ENCODE measurements around the gene RUNX3. TPM values are rescaled to one million over a fixed set of nuclear protein-coding genes. Genes with fewer than 3 reads are reported as not detected.
"Not testable (repeated sequence)": the region's sequence is repeated elsewhere in the genome, so short reads cannot be mapped to it uniquely, and the experiment has no call there.

RUNX3 gene
- total RNA-seq = 110 and 112 TPM in 2 replicates

GRCh38 chr1:24930260-24931145 lies at the start of gene RUNX3:
RUNX3 (minus strand) TSS chr1:24930276; CDS start chr1:24929868, 408 bp downstream.
- peaks cover 61% of the 10 kb centered on the region for H3K36me3 Mint-ChIP-seq (ENCODE audit: low read depth)
- peak within 1 kb of the TSS; percentile 92 for H3K27ac Mint-ChIP-seq
- no peaks in the 10 kb centered on the region for H3K27me3 Mint-ChIP-seq
- peak; percentile 97 for DNase-seq
- peak within 1 kb of the TSS; percentile 96 for H3K4me3 Mint-ChIP-seq
- H3K9me3 Mint-ChIP-seq = no peaks in the 10 kb centered on the region
- intact Hi-C loops (cut with micrococcal nuclease) = loop anchor here (1.0 kb wide), 2 partner anchors 25 to 35 kb away; no protein-coding TSS in a partner anchor
- peaks cover 69% of the 10 kb centered on the region for H3K4me1 Mint-ChIP-seq

GRCh38 chr1:24979232-24979631 lies 49.2 kb upstream of the RUNX3 start:
- Mint-ChIP-seq H3K9me3 (peaks cover 28% of the 10 kb centered on the region), H3K4me1 (peaks cover 67% of the 10 kb centered on the region), H3K36me3 (ENCODE audit: low read depth) (peaks cover 25% of the 10 kb centered on the region)
- DNase-seq; intact Hi-C loops (cut with micrococcal nuclease); H3K27ac Mint-ChIP-seq; H3K4me3 Mint-ChIP-seq; H3K27me3 Mint-ChIP-seq: not testable (repeated sequence)

DNA sequence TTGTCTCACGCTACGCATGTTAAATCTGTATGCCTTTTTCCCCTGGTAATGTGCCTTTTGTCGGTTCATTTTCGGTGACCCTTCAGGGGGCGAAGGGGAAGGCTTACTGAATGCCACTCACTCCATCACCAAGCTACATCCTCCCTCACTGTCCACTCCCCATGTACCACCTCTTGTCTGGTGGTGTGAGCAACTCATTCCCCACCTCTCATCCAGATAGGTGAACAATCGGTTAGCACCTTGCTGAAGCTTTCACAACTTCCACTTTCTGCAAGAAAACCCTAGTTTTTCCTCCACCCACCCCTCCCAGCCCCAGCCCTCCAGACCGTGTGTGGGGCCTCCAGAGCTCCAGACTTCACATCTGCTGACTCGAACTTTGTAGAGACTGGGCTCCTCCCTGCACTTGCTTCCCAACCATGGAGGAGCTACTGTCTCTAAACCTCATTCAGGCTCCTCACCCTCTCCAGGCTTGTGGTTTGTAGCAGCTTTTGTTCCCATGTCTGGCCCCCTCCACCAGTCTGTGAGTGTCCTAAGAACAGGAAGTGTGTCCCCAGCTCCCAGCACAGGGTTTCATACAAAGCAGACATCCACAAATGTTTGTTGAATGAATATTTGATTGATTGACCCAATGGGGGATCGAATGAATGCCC lies 48.4 kb upstream of the RUNX3 start:
- Mint-ChIP-seq H3K9me3 (peaks cover 31% of the 10 kb centered on the region), H3K36me3 (ENCODE audit: low read depth) (peaks cover 27% of the 10 kb centered on the region), H3K4me3 (peak overlapping the region; percentile 11), H3K27ac (peak overlapping the region; percentile 14), H3K27me3 (no peaks in the 10 kb centered on the region), H3K4me1 (peaks cover 64% of the 10 kb centered on the region)
- intact Hi-C loops (cut with micrococcal nuclease) = no loop called here
- DNase-seq = no peak

GRCh38 chr1:24975391-24975790 lies 45.3 kb upstream of the RUNX3 start:
- no peak for DNase-seq
- Mint-ChIP-seq H3K27ac (peak overlapping the region; percentile 17), H3K27me3 (no peaks in the 10 kb centered on the region), H3K4me1 (peaks cover 63% of the 10 kb centered on the region), H3K4me3 (no peak overlapping the region), H3K36me3 (ENCODE audit: low read depth) (peaks cover 32% of the 10 kb centered on the region), H3K9me3 (peaks cover 31% of the 10 kb centered on the region)
- intact Hi-C loops (cut with micrococcal nuclease) = no loop called here

GRCh38 chr1:24973315-24973714 lies 43.2 kb upstream of the RUNX3 start:
- Mint-ChIP-seq H3K9me3 (peaks cover 31% of the 10 kb centered on the region), H3K36me3 (ENCODE audit: low read depth) (peaks cover 30% of the 10 kb centered on the region), H3K27me3 (no peaks in the 10 kb centered on the region), H3K27ac (peak overlapping the region; percentile 62), H3K4me1 (peaks cover 59% of the 10 kb centered on the region), H3K4me3 (no peak overlapping the region)
- intact Hi-C loops (cut with micrococcal nuclease) = no loop called here
- no peak for DNase-seq

DNA sequence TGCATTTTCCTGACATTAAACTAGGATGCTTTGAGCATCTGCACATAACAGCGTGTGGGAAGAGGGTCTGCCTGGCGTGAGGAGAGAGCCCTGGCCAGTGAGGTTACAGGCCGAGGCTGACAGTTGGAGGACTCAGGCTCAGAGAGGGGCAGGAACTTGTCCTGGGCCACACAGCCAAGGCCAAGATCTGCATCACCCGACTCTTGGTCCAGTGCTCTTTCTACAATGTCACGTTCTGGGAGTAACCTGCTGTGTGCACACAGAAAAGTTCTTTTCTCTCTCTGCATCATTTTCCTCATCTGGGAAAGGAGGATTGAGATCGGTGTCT lies 42.8 kb upstream of the RUNX3 start:
- peaks cover 27% of the 10 kb centered on the region for H3K36me3 Mint-ChIP-seq (ENCODE audit: low read depth)
- peaks cover 58% of the 10 kb centered on the region for H3K4me1 Mint-ChIP-seq
- H3K9me3 Mint-ChIP-seq = peaks cover 27% of the 10 kb centered on the region
- intact Hi-C loops (cut with micrococcal nuclease) = no loop called here
- peak overlapping the region; percentile 62 for H3K27ac Mint-ChIP-seq
- no peak for DNase-seq
- no peaks in the 10 kb centered on the region for H3K27me3 Mint-ChIP-seq
- no peak overlapping the region for H3K4me3 Mint-ChIP-seq

DNA sequence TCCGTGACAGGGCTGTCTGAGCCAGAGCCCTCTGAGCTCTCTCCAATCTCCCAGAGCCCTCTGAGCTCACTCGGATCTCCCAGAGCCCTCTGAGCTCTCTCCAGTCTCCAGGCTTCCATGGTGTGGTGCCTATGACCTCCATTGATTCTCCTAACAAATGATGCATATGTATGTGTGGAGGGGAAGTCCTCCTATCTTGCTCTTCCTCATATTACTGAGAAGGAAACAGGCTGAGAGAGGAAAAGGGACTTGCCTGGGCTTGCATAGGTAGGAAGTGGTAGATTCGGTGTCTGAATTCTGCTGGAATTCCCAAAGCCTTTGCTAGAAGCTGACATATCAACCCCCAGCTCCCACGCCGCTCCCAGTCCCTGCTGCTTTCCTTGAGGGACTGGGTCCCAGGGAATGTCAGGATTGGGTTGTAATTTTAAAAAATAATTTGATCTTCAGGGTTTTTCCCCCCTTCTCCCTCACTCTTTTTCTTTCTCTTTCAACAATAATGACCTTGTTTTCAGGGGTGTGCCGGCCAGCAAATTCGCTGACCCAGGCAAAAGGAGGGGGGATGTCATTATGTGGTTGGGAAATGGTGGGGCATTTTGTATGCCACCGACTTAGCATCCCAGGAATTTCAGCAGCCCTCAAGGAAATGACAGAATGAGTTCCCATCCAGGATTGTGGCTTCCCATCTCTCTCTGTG lies 42.3 kb upstream of the RUNX3 start:
- no peak overlapping the region for H3K4me3 Mint-ChIP-seq
- peaks cover 27% of the 10 kb centered on the region for H3K9me3 Mint-ChIP-seq
- H3K4me1 Mint-ChIP-seq = peaks cover 57% of the 10 kb centered on the region
- H3K27ac Mint-ChIP-seq = peak overlapping the region; percentile 62
- intact Hi-C loops (cut with micrococcal nuclease) = no loop called here
- H3K27me3 Mint-ChIP-seq = no peaks in the 10 kb centered on the region
- H3K36me3 Mint-ChIP-seq (ENCODE audit: low read depth) = peaks cover 26% of the 10 kb centered on the region
- no peak for DNase-seq

DNA sequence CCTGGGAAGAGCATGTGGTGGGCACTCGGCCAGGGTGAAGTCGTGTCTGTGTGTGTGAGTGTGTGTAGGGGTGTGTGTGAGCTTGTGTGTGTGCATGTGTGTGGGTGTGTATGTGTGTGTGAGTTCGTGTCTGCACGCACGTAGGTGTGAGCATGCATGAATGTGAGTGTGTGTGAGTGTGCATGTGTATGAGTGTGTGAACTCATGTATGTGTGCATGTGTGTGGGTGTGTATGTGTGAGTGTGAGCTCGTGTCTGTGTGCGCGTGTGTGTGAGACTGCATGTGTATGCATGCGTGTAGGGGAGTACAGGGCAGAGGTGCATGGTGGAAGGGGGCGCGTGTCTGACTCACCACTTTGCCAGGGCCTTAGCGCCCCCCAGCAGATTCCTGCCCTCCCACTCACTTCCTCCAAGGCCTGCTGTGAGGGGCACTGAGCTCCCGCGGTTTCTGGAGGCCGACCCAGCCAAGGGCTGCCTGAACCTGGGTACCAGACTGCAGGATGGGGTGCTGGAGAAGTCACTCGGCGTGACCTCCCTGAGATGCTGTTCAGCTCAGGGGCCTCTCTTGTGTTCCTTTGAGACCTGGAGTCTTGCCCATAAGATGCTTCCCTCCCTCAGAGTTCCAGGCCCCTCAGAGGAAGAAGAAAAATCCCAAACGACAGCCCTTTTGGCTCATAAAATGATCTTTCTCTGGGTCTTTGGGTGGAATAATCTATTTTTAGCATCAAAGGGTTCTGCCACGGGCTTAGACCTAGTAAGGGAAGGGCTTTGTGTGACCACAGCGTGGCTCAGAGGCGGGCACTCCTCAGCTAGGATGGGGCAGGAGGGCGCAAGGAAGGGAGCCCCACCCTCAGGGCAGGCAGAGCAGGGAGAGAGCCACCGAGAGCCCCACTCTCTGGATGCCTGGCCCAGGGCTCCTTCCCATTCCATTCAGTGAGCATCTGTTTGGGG lies 41.1 kb upstream of the RUNX3 start:
- H3K27me3 Mint-ChIP-seq = no peaks in the 10 kb centered on the region
- intact Hi-C loops (cut with micrococcal nuclease) = loop anchor here (2.0 kb wide), 1 partner anchor 22 kb away; no protein-coding TSS in a partner anchor
- H3K36me3 Mint-ChIP-seq (ENCODE audit: low read depth) = peaks cover 21% of the 10 kb centered on the region
- peak overlapping the region; percentile 50 for H3K4me3 Mint-ChIP-seq
- peaks cover 21% of the 10 kb centered on the region for H3K9me3 Mint-ChIP-seq
- H3K4me1 Mint-ChIP-seq = peaks cover 66% of the 10 kb centered on the region
- DNase-seq = no peak
- H3K27ac Mint-ChIP-seq = peak overlapping the region; percentile 87

- Mint-ChIP-seq H3K4me1 (peaks cover 74% of the 10 kb centered on the region), H3K36me3 (ENCODE audit: low read depth) (peaks cover 15% of the 10 kb centered on the region), H3K4me3 (peak overlapping the region; percentile 30), H3K27me3 (no peaks in the 10 kb centered on the region), H3K27ac (peak overlapping the region; percentile 68), H3K9me3 (peaks cover 14% of the 10 kb centered on the region)
- intact Hi-C loops (cut with micrococcal nuclease) = loop anchor here (2.0 kb wide), 1 partner anchor 22 kb away; no protein-coding TSS in a partner anchor
- no peak for DNase-seq
These were observed 40.3 kb upstream of the RUNX3 start for GRCh38 chr1:24970399-24970753.

GRCh38 chr1:24969596-24970398 lies 39.7 kb upstream of the RUNX3 start:
- peaks cover 78% of the 10 kb centered on the region for H3K4me1 Mint-ChIP-seq
- intact Hi-C loops (cut with micrococcal nuclease) = loop anchor here (2.0 kb wide), 1 partner anchor 23 kb away; no protein-coding TSS in a partner anchor
- no peaks in the 10 kb centered on the region for H3K27me3 Mint-ChIP-seq
- H3K36me3 Mint-ChIP-seq (ENCODE audit: low read depth) = peaks cover 11% of the 10 kb centered on the region
- H3K4me3 Mint-ChIP-seq = peak overlapping the region; percentile 30
- peaks cover 9% of the 10 kb centered on the region for H3K9me3 Mint-ChIP-seq
- peak overlapping the region; percentile 68 for H3K27ac Mint-ChIP-seq
- no peak for DNase-seq

DNA sequence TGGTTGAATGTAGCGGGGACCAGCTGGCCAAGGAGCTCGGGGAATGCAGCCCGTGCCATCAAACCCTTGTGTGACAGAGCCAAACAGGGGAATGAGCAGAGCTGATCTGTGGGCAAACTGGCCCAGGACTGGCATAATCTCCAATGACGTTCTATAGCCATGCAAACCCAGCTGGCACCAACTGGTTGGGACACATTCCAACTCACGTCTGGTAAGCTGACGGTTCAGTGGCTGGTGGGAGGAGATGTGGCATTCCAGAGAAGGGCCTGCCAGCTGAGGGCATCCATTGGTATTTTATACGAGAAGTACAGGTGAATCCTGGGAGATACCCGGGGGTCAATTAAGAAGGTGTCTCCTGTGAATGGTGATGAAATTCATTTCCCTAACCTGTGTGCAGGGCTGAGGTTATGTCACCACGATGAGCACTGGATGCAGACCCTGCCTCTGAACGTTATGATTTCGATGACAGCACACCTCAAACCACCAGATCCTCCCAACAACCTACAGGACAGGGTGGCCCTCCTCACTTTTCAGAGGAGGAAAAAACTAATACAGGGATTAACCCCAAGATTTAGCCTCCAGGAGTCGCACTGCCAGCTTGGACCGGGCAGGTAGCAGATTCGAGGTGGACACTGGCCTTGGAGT lies 39.0 kb upstream of the RUNX3 start:
- Mint-ChIP-seq H3K27ac (peak overlapping the region; percentile 68), H3K36me3 (ENCODE audit: low read depth) (peaks cover 13% of the 10 kb centered on the region), H3K4me3 (no peak overlapping the region), H3K27me3 (no peaks in the 10 kb centered on the region), H3K9me3 (peaks cover 2% of the 10 kb centered on the region), H3K4me1 (peaks cover 74% of the 10 kb centered on the region)
- intact Hi-C loops (cut with micrococcal nuclease) = no loop called here
- DNase-seq = no peak

- Mint-ChIP-seq H3K27me3 (no peaks in the 10 kb centered on the region), H3K4me1 (peaks cover 71% of the 10 kb centered on the region), H3K9me3 (no peaks in the 10 kb centered on the region), H3K27ac (peak overlapping the region; percentile 71), H3K4me3 (no peak overlapping the region), H3K36me3 (ENCODE audit: low read depth) (peaks cover 17% of the 10 kb centered on the region)
- intact Hi-C loops (cut with micrococcal nuclease) = loop anchor here (2.0 kb wide), 1 partner anchor 35 kb away; no protein-coding TSS in a partner anchor
- DNase-seq = no peak
These were observed 37.9 kb upstream of the RUNX3 start for GRCh38 chr1:24967962-24968361.

All from activated CD4-positive, alpha-beta T cell treated with anti-CD3 and anti-CD28 coated beads, Interleukin-2, amount 10 ng/mL, durations not matched to agents 24 days and 14 days (primary cell).